Measurements from ENCODE around the gene CCL14.

Gene CCL14

GRCh38 chr17:35936063-35936462 is 50.5 kb downstream of the CCL14 start:
- no peak for DNase-seq

GRCh38 chr17:35934760-35935159 is 51.8 kb downstream of the CCL14 start:
- no peak for DNase-seq
